Endothelial cell of umbilical vein (primary cell): Measurements from ENCODE around the gene PWP1.

ENCODE experiments used
- EZH2 ChIP-seq: IDR thresholded peaks from 2 replicates; pipeline ENCODE4 v1.6.1; 2012; ENCODE audit warnings: borderline replicate concordance, low read depth, mild to moderate bottlenecking, moderate library complexity, low read length, inconsistent platforms; ENCODE audit not compliant: severe bottlenecking
- MYC ChIP-seq: IDR thresholded peaks from one replicate; pipeline ENCODE4 v1.6.1; 2011; ENCODE audit warnings: mild to moderate bottlenecking, low read depth, low read length
- TF ChIP-seq, protein P1 (sequence below), 2 donors: IDR thresholded peaks; 1 replicate in 1 of 2; 2 replicates in 1 of 2; pipeline ENCODE4 v1.5.1; 2011; ENCODE audit warnings: low read length in 2 of 2, mild to moderate bottlenecking in 2 of 2, moderate library complexity in 2 of 2, control low read depth in 1 of 2, inconsistent platforms in 1 of 2, low read depth in 1 of 2; ENCODE audit not compliant: insufficient read depth in 1 of 2; ENCODE audit errors: extremely low read depth in 1 of 2

- TF ChIP-seq, protein P1, sequence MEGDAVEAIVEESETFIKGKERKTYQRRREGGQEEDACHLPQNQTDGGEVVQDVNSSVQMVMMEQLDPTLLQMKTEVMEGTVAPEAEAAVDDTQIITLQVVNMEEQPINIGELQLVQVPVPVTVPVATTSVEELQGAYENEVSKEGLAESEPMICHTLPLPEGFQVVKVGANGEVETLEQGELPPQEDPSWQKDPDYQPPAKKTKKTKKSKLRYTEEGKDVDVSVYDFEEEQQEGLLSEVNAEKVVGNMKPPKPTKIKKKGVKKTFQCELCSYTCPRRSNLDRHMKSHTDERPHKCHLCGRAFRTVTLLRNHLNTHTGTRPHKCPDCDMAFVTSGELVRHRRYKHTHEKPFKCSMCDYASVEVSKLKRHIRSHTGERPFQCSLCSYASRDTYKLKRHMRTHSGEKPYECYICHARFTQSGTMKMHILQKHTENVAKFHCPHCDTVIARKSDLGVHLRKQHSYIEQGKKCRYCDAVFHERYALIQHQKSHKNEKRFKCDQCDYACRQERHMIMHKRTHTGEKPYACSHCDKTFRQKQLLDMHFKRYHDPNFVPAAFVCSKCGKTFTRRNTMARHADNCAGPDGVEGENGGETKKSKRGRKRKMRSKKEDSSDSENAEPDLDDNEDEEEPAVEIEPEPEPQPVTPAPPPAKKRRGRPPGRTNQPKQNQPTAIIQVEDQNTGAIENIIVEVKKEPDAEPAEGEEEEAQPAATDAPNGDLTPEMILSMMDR (IDR thresholded peaks at IDR 0.05; ENCODE audit: extremely low read depth in 1 of 2, insufficient read depth in 1 of 2, low read depth in 1 of 2, low read length in 2 of 2) = no peak
- TF ChIP-seq EZH2 (no peak), MYC (no peak)
Observed at GRCh38 chr12:107668320-107669098, 17.1 kb upstream of the PWP1 start.
